Renal cortex interstitium (tissue), 15 donors: ENCODE data around the gene TAS2R10. TPM values are rescaled to one million over a fixed set of nuclear protein-coding genes. Genes with fewer than 3 reads are reported as not detected.

Source experiments
- DNase-seq, 11 donors: peaks; one replicate each; pipeline ENCODE4 v3.0.0-alpha.2; 2013; ENCODE audit warnings: low read depth in 9 of 11, low spot score in 4 of 11; ENCODE audit errors: extremely low read depth in 1 of 11
- long read RNA-seq, 16 experiments: transcript quantifications; one replicate each; lab custom pipeline, GENCODE V29; 2026
- polyA plus RNA-seq, 3 donors: library from polyadenylated mRNA; unstranded; fragments of 120-200 nt; gene quantifications; one replicate each; pipeline ENCODE4 v1.2.1, GENCODE V29; 2013; ENCODE audit not compliant: insufficient read length in 3 of 3

The TAS2R10 gene, protein sequence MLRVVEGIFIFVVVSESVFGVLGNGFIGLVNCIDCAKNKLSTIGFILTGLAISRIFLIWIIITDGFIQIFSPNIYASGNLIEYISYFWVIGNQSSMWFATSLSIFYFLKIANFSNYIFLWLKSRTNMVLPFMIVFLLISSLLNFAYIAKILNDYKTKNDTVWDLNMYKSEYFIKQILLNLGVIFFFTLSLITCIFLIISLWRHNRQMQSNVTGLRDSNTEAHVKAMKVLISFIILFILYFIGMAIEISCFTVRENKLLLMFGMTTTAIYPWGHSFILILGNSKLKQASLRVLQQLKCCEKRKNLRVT
- polyA plus RNA-seq = 1 to 10 TPM; 2.2 to 3.3 (median 2.7) TPM
- long read RNA-seq, donor 1 = 0 reads
- long read RNA-seq, donor 2 = 0 reads
- long read RNA-seq, donor 3, partial matches to known transcripts = 0 of 1 reads
- long read RNA-seq, donor 3, other reads (novel, unspliced or antisense) = 0 of 1 reads
- long read RNA-seq, donor 4 = 0 reads
- long read RNA-seq, donor 5 = 0 reads
- long read RNA-seq, donor 6, partial matches to known transcripts = 0 of 1 reads
- long read RNA-seq, donor 6, other reads (novel, unspliced or antisense) = 0 of 1 reads
- long read RNA-seq, donor 7 = 0 reads
- long read RNA-seq, donor 8 = 0 reads
- long read RNA-seq, donor 9 = 0 reads
- long read RNA-seq, donor 10, partial matches to known transcripts = 0 of 1 reads
- long read RNA-seq, donor 10, other reads (novel, unspliced or antisense) = 0 of 1 reads
- long read RNA-seq, donor 11 = 0 reads
- long read RNA-seq, donor 12 = 0 reads
- long read RNA-seq, donor 13 = 0 reads
- long read RNA-seq, donor 14, partial matches to known transcripts = 0 of 1 reads
- long read RNA-seq, donor 14, other reads (novel, unspliced or antisense) = 0 of 1 reads
- long read RNA-seq, donor 15 = 0 reads
- long read RNA-seq, donor 16, partial matches to known transcripts = 0 of 2 reads
- long read RNA-seq, donor 16, other reads (novel, unspliced or antisense) = 0 of 2 reads

DNA sequence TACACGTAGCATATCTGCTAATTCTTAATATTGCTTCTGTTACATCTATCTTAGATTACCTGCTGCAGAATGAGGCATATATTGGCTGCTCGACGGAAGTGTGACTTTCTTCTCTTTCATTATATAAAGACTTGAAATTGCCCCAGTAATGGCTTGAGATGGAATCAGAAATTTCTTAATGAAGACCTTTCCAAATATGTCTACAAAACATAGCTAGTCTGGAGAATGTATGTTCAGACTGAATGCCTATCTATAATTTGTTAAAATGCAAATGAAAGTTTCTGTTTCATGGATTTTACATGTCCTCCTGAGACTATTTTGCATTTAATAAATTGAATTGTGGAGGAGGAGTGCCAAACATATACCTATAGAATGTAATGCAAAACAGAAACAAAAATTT is at the start of gene TAS2R10:
Gene TAS2R10, minus strand, starts transcription at position 101 of the 400 bp plus-strand sequence. Its CDS starts 89 bp downstream, at position 12.
- DNase-seq = no peak

- no peak for DNase-seq
Measured at GRCh38 chr12:10873378-10873777, 47.2 kb upstream of the TAS2R10 start.

DNA sequence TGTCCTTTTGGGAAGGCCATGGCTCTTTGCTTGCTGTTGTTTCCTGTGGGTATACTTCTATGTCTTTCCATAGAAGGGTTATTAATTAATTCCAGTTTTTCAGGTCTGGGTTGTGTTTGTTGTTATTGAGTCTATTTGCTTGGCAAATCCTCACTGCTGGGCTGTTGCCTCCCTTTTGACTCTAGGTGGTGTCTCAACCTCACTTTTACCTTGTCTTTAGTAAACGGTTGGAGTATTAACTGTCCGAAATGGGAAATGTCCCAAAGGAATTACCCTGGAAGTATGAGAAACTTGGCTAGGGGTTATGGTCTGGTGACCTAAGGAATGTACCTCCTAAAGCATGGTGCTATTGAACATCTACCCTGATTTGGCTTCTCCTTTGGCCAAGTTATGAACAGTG is 41.2 kb upstream of the TAS2R10 start:
- DNase-seq = no peak

DNA sequence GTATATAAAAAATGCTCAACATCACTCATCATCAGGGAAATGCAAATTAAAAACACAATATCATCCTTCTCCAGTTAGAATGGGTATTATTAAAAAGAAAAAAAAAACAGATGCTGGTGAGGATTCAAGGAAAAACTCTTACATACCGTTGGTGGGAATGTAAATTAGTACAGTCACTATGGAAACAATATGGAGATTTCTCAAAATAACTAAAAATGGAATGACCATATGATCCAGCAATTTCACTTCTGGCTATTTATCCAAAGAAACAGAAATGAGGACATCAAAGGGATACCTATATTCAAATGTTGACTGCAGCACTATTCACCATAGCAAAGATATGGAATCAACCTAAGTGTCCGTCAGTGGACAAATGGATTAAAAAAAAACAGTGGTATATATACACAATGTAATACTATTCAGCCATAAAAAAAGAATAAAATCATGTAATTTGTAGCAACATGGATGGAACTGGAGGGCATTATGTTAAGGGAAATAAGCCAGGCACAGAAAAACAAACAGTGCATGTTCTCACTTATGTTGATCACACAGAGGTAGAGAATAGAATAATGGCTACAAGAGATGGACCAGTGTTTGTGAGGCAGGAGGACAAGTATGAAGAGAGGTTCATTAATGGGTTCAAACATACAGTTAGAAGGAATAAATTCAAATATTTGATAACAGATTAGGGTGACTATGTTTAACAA is 37.5 kb upstream of the TAS2R10 start:
- DNase-seq = no peak

DNA sequence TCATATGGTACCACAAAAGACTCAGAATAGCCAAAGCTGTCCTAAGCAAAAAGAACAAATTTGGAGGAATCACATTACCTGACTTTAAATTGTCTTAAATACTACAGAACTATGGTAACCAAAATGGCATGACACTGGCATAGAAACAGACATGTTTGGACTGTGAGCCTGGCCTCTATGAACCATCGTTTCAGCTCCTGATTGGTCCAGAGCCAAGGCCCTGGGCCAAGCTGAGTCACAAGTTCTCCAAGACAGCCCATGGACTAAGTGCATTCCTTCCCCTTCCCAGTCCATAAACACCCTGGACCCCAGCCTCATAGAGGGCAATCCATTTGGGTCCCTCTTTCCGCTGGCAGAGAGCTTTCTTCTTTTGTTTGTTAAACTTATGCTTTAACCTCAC is 35.2 kb upstream of the TAS2R10 start:
- no peak for DNase-seq

DNA sequence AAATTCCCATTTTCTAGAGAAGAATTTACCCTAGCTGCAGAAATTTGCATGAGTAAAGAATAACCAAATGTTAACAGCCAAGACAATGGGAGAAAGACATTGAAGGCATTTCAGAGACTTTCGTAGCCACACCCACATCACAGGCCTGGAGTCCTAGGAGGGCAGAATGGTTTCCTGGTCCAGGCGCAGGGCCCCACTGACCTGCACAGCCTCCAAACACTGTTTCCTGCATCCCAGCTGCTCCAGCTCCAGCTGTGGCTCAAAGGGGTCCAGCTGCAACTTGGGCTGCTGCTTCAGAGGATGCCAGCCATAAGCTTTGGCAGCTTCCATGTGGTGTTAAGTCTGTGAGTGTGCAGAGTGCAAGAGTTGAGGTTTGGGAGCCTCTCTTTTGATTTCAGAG is 29.6 kb upstream of the TAS2R10 start:
- no peak for DNase-seq

DNA sequence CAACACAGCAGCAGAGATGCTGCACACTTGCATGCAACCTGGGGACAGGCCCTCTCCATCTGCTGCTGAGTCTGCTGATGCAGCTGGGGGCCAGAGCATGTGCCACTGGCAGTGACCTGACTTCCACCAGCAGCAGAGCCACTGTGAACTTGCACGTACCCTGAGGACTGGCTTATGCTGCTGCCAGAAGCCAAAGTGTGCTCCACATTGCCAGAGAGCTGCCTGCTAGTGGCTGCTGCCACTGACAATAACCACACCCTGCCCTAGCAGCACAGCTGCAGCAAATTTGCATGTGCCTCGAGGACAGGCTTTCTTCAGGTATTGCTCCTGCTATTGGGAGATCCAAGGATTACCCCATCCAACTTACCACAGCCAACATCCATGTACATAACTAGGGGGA is 27.6 kb upstream of the TAS2R10 start:
- no peak for DNase-seq

GRCh38 chr12:10851243-10851858 is 25.2 kb upstream of the TAS2R10 start:
- DNase-seq = no peak

DNA sequence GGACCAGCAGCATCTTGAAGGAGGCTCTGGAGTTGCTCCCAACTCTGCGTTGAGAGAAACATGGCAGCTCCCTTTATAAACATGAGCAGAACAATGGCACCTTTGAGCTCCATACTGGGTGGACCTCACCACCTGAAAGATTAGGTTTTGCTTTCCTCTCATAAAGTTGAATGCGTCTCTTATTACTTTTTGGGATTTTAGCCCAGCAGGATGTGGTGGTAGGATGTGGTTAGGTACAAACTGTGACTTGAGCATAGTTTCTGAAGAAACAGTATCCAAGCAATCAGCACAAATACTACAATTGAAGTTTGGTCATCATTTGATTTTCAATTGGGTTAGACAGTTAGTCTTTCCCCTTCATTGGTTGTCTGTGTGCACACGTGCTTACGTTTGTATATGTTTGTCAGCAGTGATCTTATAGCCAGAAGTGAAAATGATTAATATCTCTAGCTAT is 23.3 kb upstream of the TAS2R10 start, which contains the start of gene PRR4:
Gene PRR4, minus strand, starts transcription at position 51 of the 454 bp plus-strand sequence. Its CDS starts 38 bp downstream, at position 13.
- no peak for DNase-seq

- peak in 1 of 11 donors; percentile 11 for DNase-seq
Measured at GRCh38 chr12:10847744-10848143, 21.6 kb upstream of the TAS2R10 start.

DNA sequence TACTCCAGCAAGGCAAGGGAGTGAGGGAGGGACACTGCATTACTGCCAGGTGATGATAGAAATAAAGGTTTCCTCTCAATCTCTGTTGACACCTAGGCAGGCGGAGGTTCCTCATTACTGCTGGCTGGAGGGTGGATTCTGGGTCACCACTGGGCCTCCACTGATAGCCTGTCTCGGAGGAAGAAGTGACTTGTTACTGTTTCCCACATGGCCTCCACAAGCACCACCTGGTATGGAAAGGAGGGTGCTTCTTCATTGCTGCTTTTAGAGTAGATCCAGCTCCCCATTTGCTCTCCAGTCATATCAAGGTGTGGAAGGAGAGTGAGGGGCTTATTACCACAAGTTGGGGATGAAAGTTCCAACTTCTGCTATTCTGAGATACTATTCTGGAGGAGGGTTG is 16.7 kb upstream of the TAS2R10 start:
- no peak for DNase-seq

GRCh38 chr12:10838461-10838860 is 12.3 kb upstream of the TAS2R10 start:
- no peak for DNase-seq

DNA sequence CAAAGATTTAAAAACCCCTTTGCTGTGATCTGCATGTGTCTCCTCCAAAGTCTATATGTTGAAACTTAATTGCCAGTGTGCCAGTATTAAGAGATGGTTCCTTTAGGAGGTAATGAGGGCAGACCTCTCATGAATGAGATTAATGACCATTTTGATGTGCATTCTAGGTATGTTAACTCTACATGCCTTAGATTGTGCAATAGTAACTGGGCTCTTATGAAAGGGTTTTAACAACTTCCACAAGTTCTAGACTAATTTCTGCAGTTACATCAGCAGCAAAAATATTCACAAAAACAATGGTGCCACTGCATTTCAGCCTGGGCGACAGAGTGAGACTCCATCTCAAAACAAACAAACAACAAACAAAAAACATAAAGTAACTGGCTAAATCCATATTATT is 3.8 kb upstream of the TAS2R10 start:
- DNase-seq = no peak

GRCh38 chr12:10824957-10825356 is 1.2 kb downstream of the TAS2R10 start:
- no peak for DNase-seq

- DNase-seq = no peak
Measured at GRCh38 chr12:10811883-10812536, 14.1 kb downstream of the TAS2R10 start.

DNA sequence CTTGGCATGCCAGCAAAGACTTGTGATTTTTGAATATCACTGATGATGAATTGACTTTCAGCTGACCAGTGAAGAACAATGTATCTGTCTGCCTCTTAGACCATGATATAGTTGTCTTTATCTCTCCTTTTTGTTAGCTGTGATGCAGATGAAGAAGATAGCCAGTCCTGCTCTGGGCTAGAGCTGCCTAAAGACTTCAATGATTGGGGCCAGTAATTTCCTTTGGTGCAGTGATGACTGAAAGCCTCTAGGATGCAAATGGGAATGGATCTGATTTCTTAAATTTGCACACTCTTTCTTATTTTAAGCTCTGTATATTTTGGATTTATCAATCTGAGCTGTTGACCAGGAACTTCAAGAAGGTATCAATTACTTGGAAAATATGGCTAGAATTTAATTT is 16.1 kb downstream of the TAS2R10 start, which contains the start of gene TAS2R9:
Gene TAS2R9, minus strand, starts transcription at position 101 of the 400 bp plus-strand sequence. Its CDS starts 93 bp downstream, at position 8.
- no peak for DNase-seq

- DNase-seq = no peak
Measured at GRCh38 chr12:10807186-10807585, 19.0 kb downstream of the TAS2R10 start, which contains the start of gene TAS2R8. Gene TAS2R8 (minus strand): TSS chr12:10807286. CDS start chr12:10806980, 306 bp downstream.

DNA sequence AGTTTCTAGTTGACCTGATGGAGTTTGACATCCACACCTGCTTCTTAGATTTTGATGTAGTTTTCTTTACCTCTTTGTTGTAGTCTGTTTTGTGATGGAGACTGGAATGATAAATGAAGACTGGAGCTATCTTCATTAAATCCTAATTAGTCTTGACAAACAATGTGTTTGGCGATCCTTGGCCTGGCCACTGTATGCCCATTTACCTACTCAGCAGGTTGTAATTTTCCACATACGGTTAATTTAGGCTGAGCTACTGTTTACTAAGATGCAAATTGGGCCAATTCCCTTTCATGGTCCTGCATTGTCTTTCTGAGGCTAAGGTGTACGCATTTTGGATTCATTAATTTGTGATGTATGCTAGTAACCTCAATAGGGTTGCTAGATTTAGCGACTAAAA is 23.6 kb downstream of the TAS2R10 start, which contains the start of gene TAS2R7:
Gene TAS2R7, minus strand, starts transcription at position 41 of the 400 bp plus-strand sequence. CDS start 57 bp downstream, outside the sequence.
- DNase-seq = no peak
